Measurements from ENCODE around the gene FUT4.

- TF ChIP-seq EHMT2 (IDR thresholded peaks at IDR 0.05; ENCODE audit: low read depth) (no peak), CTCF (IDR thresholded peaks at IDR 0.05) (no peak), NR3C1 (IDR thresholded peaks at IDR 0.05) (no peak), RFX5 (IDR thresholded peaks at IDR 0.05) (no peak), EP300 (IDR thresholded peaks at IDR 0.05) (no peak), ATOH8 (CRISPR knock-in tag; IDR thresholded peaks at IDR 0.05; ENCODE audit: low read depth) (no peak), REST (IDR thresholded peaks at IDR 0.05) (no peak)
These were observed 10.5 kb upstream of the FUT4 start for GRCh38 chr11:94533206-94533605.
